Stimulated activated CD4-positive, alpha-beta T cell treated with anti-CD3 and anti-CD28 coated beads, Interleukin-4, amount 100 ng/mL, for 4 hours (primary cell): ENCODE results near the gene ITPR3.

Experiments
- DNase-seq, 2 experiments: peaks; one replicate each; pipeline ENCODE4 v3.0.0-alpha.2; 2020

The ITPR3 gene

GRCh38 chr6:33671744-33672072 is 50.6 kb downstream of the ITPR3 start:
- no peak for DNase-seq

DNA sequence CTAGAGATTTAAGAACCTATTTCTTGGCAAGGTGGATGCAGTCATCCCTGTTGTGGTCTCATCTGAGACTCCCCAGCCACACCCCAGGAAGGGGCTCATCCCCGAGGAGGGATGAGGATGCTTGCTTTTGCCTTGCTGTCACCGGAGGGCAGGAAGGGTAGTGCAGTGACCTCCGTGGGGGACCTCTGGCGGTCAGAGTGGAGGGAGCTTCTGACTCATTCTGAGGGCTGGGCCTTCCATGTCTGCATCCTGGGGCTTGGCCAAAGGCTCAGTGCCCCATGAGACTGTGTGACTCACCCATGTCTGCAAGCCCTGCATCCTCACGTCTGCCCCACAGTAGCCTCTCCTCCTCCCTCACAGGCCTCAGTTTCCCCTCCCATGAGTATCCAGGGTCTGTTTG is 51.7 kb downstream of the ITPR3 start:
- no peak for DNase-seq

DNA sequence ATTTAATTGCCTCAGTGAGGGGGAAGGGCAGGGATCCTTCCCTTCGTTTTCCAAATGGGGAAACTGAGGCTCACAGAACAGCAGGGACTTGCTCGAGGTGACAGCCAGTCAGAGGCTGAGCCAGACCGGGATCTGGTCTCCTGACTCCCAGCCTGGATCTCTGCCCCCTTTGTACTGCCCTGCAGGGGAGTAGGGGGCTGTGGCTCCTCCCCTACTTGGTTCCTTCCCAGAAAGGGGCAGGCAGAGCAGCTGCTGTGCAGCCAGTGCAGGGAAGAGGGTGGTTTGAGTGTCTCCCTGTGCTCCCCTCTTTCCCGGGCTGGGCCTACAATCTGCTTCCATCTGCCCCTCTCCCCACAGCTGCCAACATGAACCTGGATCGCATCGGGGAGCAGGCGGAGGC is 52.7 kb downstream of the ITPR3 start:
- DNase-seq = no peak

DNA sequence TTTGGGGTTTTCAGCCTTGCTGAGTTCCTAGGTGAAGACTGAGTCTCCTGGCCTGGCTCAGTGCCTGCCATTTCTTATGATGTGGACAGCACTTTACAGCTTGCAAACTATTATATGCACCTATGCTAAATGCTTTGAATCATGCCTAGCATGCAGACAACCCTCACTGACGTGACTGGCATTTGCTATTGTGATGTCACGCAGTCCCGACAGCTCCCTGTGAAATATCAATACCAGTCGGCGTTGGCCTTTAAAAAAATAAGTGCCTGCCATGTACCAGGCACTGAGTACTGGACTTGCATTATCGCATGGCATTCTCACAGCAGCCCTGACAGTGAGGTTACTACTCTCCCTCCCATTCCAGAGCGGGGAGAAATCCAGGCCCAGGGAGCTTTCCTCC is 54.8 kb downstream of the ITPR3 start:
- DNase-seq = no peak

DNA sequence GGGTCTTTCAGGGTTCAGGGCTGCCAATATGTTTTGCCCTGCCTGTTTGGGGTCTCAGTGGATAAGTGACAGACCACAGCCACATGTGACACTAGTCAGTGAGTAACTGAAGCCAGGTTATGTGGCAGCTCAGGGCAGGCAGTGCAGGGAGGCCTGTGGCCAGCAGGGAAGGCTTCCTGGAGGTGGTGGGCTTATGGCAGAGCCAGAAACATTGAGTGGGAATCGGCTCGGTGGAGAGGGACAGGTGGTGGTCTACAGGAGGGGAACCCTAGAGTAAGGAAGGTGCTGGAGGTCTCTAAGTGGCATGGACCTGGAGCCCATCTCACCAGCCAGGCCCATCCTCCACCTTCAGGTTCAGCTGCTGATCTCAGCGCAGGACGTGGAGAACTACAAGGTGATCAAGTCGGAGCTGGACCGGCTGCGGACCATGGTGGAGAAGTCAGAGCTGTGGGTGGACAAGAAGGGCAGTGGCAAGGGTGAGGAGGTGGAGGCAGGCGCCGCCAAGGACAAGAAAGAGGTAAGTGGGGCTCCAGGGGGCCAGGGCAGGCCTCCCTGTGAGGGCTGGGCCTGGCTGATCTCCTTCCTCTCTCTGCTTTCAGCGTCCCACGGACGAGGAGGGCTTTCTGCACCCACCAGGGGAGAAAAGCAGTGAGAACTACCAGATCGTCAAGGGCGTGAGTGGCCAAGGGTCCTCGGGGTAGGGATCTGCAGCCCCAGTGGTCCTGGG is 55.5 kb downstream of the ITPR3 start:
- DNase-seq = no peak

DNA sequence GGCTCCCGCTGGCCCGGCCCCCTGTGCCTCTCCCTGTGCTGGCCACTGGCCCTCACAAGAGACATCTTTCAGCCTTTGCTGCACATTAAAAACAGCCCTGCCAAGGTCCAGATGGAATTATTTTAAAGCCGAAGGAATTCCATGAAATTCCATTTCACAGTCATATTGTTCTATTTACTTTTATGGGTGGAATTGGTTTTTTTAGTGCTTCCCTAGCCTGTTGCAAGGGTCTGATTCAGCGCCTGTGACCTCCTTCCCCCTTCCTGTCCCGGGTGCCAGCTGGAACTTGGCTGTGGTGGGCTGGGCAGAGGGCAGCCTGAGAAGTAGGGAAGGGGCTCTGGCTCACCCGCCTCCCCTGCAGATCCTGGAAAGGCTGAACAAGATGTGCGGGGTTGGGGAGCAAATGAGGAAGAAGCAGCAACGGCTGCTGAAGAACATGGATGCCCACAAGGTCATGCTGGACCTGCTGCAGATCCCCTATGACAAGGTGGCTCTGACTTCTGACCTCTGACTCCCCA is 56.1 kb downstream of the ITPR3 start:
- no peak for DNase-seq

- no peak for DNase-seq
Observed at GRCh38 chr6:33677689-33678088, 56.6 kb downstream of the ITPR3 start.

- DNase-seq = no peak
Observed at GRCh38 chr6:33678233-33678931, 57.3 kb downstream of the ITPR3 start.

DNA sequence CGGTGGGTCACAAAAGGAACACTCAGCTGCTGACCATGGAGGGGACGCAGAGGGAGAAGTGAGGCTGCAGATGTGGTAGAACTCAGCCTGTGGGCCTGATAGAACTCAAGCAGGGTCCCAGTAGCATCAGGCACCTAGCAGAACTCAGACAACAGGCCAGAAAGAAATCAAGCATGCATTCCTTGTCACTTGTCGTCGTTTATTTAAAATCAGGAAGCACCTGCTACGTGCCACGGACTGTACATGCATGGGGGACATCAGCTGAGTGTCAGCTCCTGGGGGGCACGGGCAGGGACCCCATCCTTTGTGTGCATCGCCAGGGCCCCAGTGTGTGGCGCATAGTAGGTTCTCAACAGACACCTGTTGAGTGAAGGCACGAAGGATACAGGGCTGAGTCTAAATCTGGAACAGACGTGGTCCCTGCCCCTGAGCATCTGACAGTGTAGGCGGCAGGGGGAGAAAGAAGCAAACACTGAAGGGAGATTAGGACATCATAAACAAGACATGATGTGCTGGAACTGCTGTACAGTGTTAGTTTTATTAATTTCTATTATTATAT is 57.9 kb downstream of the ITPR3 start:
- no peak for DNase-seq

DNA sequence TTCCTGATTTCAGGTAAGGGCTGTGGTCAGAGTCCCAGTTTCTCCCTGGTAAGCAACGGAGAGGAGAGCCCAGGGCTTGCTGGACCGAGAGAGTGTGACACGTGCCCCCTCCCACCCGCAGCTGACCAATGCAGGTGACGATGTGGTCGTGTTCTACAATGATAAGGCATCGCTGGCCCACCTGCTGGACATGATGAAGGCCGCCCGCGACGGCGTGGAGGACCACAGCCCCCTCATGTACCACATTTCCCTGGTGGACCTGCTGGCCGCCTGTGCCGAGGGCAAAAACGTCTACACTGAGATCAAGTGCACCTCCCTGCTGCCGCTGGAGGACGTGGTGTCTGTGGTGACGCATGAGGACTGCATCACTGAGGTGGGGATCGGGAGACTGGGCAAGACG is 58.6 kb downstream of the ITPR3 start:
- no peak for DNase-seq

DNA sequence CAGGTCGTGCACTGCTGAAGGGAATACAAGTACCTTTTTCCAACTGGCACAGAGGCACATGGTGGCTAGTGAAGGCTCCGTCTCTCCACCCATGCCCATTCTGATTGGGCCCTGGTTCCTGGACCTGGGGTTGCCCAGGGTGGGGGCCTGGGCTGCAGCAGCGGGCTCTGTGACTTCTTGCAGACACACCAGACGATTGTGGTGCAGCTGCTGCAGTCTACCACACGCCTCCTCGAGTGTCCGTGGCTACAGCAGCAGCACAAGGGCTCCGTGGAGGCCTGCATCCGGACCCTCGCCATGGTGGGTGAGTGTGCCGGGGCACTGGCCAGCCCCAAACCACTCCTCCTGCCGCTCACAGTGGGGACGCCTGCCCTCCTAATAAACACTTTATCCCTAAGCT is 61.2 kb downstream of the ITPR3 start:
- DNase-seq = no peak

- DNase-seq = peak; percentile 48 to 87
Observed at GRCh38 chr6:33683051-33683571, 62.0 kb downstream of the ITPR3 start.

GRCh38 chr6:33683576-33684427 is 62.7 kb downstream of the ITPR3 start:
- no peak for DNase-seq

GRCh38 chr6:33684428-33684896 is 63.3 kb downstream of the ITPR3 start:
- no peak for DNase-seq

- no peak for DNase-seq
Observed at GRCh38 chr6:33684983-33685382, 63.9 kb downstream of the ITPR3 start.

GRCh38 chr6:33685411-33686224 is 64.5 kb downstream of the ITPR3 start:
- DNase-seq = no peak

GRCh38 chr6:33686225-33686924 is 65.3 kb downstream of the ITPR3 start:
- no peak for DNase-seq

DNA sequence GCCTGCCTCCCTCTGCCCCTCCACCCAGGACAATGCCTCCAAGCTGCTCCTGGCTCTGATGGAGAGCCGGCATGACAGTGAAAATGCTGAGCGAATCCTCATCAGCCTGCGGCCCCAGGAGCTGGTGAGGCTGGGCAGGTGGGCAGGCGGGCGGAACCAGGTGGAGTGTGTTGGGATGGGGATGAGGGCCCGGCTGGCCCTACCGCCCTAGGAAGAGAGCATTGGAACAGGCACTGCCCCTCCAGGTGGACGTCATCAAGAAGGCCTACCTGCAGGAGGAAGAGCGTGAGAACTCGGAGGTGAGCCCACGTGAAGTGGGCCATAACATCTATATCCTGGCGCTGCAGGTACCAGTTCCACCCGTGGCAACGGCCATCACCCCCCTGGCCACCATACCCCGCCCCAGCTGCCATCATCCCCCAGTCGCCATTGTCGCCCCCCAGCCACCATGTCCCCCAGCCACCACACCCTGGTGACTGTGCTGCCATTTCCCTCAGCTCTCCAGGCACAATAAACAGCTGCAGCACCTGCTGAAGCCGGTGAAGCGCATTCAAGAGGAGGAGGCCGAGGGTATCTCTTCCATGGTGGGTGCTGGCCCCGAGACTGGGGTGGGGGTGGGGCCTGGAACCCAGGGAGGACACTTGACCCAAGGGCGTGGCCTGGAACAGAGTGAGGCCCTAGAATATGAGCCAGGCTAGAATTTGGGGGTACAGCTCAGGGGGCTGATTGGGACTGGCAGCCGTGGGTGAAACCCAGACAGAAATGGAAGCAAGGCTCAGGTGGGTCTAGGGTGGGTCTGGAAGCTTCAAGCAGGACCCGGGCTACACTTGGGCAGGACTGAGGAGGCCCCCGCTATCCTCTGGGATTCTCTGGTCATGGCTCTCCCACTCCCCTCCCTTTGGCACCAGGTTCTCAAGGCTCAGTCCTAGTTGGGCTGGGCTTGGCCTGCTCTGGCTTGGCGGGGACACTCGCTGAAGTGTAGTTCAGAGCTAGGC is 66.2 kb downstream of the ITPR3 start:
- no peak for DNase-seq

- no peak for DNase-seq
Observed at GRCh38 chr6:33688006-33688405, 66.9 kb downstream of the ITPR3 start.
